ENCODE measurements around the gene CENPB.
A peak's percentile ranks its signal among the peaks of the same experiment; 100 is the strongest.

CENPB gene

DNA sequence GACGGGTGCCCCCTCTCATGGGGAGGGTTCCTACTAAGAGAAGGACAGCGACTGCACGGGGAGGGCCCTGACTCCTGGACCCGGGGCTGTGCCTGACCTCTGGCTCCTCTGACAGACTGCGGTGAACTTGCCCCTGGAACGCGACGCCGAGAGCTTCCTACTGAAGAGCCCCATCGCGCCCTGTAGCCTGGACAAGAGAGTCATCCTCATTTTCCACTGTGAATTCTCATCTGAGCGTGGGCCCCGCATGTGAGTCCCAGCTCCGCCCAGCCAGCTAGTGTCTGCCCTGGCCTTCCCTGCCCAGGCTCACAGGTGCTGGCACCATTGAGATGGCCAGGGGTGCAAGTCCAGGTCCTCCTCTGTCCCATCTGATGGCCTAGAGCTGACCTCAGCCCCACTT lies 16.7 kb upstream of the CENPB start:
- Histone ChIP-seq H3K36me3 (ENCODE audit: insufficient read depth, low read length) (peaks cover 79% of the 10 kb centered on the region), H3K27ac (no peak overlapping the region), H3K9ac (ENCODE audit: insufficient read length) (no peak overlapping the region), H3K4me3 (no peak overlapping the region), H3K9me3 (ENCODE audit: low read depth, low read length) (no peaks in the 10 kb centered on the region)
- TF ChIP-seq FOXP2 (optimal IDR thresholded peaks at IDR 0.05; ENCODE audit: control extremely low read depth, extremely low read length, insufficient read depth) (no peak), POLR2AphosphoS5 (IDR thresholded peaks at IDR 0.05; ENCODE audit: borderline replicate concordance, low read depth, low read length) (no peak), EZH2 (IDR thresholded peaks at IDR 0.05) (no peak)
- DNase-seq (ENCODE audit: low read depth, low spot score) = no peak

DNA sequence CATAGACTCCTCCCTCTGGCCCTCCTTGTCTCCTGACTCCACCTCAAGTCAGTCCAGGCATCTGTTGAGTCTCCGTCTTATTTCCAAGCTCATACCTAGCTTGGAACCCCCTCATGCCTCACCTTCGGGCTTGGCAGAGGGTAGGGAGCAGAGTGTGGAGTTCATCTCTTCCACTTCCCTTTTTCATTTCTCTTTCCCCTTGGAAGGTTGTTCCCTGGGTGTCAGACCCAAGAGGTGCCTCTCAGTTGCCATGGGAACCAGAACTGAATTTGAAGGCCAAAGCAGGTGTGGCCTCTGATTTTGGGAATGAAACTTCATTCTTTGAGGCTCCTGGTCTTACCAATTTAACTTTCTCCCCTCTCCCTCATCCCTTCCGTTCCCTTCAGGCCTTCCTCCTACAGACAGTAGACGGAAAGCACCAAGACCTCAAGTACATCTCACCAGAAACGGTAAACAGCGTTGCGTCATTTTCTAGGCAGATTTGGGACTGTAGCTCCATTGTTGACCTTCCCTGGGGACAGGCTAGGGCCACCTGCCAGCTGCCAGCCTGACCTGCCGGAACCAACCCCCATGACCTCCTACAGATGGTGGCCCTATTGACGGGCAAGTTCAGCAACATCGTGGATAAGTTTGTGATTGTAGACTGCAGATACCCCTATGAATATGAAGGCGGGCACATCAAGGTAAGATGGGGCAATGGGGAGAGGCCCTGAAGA lies 16.1 kb upstream of the CENPB start:
- Histone ChIP-seq H3K36me3 (ENCODE audit: insufficient read depth, low read length) (peaks cover 83% of the 10 kb centered on the region), H3K9me3 (ENCODE audit: low read depth, low read length) (no peaks in the 10 kb centered on the region), H3K4me3 (no peak overlapping the region), H3K27ac (no peak overlapping the region), H3K9ac (ENCODE audit: insufficient read length) (no peak overlapping the region)
- no peak for TF ChIP-seq POLR2AphosphoS5 (IDR thresholded peaks at IDR 0.05; ENCODE audit: borderline replicate concordance, low read depth, low read length)
- no peak for TF ChIP-seq FOXP2 (optimal IDR thresholded peaks at IDR 0.05; ENCODE audit: control extremely low read depth, extremely low read length, insufficient read depth)
- no peak for TF ChIP-seq EZH2 (IDR thresholded peaks at IDR 0.05)
- no peak for DNase-seq (ENCODE audit: low read depth, low spot score)

DNA sequence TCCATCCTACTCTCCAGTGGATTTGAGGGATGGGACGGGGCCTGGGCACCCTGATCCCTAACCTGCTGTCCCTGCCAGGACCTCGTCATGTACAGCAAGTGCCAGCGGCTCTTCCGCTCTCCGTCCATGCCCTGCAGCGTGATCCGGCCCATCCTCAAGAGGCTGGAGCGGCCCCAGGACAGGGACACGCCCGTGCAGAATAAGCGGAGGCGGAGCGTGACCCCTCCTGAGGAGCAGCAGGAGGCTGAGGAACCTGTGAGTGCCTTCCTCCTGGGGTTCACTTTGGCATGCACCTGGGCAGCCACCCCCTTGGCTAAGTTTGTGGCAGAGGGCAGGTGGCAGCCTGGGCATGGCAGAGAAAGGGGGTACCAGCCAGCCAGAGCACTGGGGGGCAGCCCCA lies 15.3 kb upstream of the CENPB start:
- Histone ChIP-seq H3K9ac (ENCODE audit: insufficient read length) (no peak overlapping the region), H3K4me3 (no peak overlapping the region), H3K27ac (no peak overlapping the region), H3K36me3 (ENCODE audit: insufficient read depth, low read length) (peaks cover 85% of the 10 kb centered on the region), H3K9me3 (ENCODE audit: low read depth, low read length) (no peaks in the 10 kb centered on the region)
- DNase-seq (ENCODE audit: low read depth, low spot score) = no peak
- TF ChIP-seq EZH2 (IDR thresholded peaks at IDR 0.05) = no peak
- TF ChIP-seq POLR2AphosphoS5 (IDR thresholded peaks at IDR 0.05; ENCODE audit: borderline replicate concordance, low read depth, low read length) = no peak
- no peak for TF ChIP-seq FOXP2 (optimal IDR thresholded peaks at IDR 0.05; ENCODE audit: control extremely low read depth, extremely low read length, insufficient read depth)

DNA sequence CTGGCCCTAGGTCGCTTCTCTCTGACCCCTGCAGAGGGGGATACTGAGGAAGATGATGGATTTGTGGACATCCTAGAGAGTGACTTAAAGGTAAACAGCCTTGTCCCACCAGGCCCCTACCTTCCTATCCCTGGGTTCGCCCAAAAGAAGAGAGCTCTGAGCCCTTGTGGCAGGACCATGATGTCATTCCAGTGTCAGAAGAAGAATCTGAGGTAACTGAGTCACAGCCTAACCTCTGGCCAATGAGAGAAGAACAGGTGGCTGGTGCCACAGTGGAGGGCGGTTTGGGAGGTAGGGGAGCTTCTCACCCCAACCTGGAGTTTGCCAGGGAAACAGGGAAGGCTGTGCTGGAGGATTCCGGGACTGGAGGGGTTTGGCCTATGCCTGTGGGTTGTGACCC lies 14.8 kb upstream of the CENPB start:
- Histone ChIP-seq H3K36me3 (ENCODE audit: insufficient read depth, low read length) (peaks cover 83% of the 10 kb centered on the region), H3K9ac (ENCODE audit: insufficient read length) (no peak overlapping the region), H3K27ac (no peak overlapping the region), H3K9me3 (ENCODE audit: low read depth, low read length) (no peaks in the 10 kb centered on the region), H3K4me3 (no peak overlapping the region)
- no peak for TF ChIP-seq FOXP2 (optimal IDR thresholded peaks at IDR 0.05; ENCODE audit: control extremely low read depth, extremely low read length, insufficient read depth)
- no peak for TF ChIP-seq EZH2 (IDR thresholded peaks at IDR 0.05)
- TF ChIP-seq POLR2AphosphoS5 (IDR thresholded peaks at IDR 0.05; ENCODE audit: borderline replicate concordance, low read depth, low read length) = no peak
- DNase-seq (ENCODE audit: low read depth, low spot score) = no peak

DNA sequence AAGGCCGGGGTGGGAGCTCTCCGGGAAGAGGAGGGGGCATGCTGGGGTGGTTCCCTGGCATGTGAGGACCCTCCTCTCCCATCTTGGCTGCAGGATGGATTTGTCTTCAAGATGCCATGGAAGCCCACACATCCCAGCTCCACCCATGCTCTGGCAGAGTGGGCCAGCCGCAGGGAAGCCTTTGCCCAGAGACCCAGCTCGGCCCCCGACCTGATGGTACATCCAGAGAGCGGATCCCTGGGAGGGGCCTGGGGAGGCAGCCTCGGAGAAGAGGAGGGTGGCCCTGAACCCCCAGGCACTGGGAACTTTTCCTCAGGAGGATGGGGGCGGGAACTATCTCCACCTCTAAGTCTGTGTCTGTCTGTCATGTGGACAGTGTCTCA lies 14.3 kb upstream of the CENPB start:
- Histone ChIP-seq H3K9ac (ENCODE audit: insufficient read length) (no peak overlapping the region), H3K36me3 (ENCODE audit: insufficient read depth, low read length) (peaks cover 79% of the 10 kb centered on the region), H3K4me3 (no peak overlapping the region), H3K27ac (no peak overlapping the region), H3K9me3 (ENCODE audit: low read depth, low read length) (no peaks in the 10 kb centered on the region)
- no peak for TF ChIP-seq EZH2 (IDR thresholded peaks at IDR 0.05)
- TF ChIP-seq FOXP2 (optimal IDR thresholded peaks at IDR 0.05; ENCODE audit: control extremely low read depth, extremely low read length, insufficient read depth) = no peak
- TF ChIP-seq POLR2AphosphoS5 (IDR thresholded peaks at IDR 0.05; ENCODE audit: borderline replicate concordance, low read depth, low read length) = no peak
- no peak for DNase-seq (ENCODE audit: low read depth, low spot score)

DNA sequence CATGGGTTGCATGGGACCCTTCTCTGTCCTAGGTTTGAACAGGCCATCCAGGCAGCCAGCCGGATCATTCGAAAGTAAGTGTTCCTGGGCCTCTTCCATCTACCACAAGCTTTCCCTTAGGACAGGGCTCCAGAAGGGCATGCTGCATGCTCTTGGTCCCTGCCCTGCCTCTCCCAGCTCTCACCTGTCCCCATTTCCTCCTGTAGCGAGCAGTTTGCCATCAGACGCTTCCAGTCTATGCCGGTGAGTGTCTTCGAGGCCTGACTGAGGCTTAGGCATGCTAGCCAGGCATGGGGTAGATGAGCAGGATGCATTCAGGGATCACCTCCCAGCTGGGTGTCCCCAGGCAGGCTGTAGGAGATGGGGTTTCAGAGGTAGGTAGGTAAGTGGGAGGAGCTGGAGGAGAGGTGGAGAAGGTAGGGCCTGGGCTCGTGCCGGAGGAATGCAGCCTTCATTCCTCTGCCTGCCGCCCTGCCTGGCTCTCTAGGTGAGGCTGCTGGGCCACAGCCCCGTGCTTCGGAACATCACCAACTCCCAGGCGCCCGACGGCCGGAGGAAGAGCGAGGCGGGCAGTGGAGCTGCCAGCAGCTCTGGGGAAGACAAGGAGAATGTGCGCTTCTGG lies 13.8 kb upstream of the CENPB start:
- no peak overlapping the region for H3K9ac ChIP-seq (ENCODE audit: insufficient read length)
- TF ChIP-seq POLR2AphosphoS5 (IDR thresholded peaks at IDR 0.05; ENCODE audit: borderline replicate concordance, low read depth, low read length) = no peak
- TF ChIP-seq EZH2 (IDR thresholded peaks at IDR 0.05) = no peak
- no peak for TF ChIP-seq FOXP2 (optimal IDR thresholded peaks at IDR 0.05; ENCODE audit: control extremely low read depth, extremely low read length, insufficient read depth)
- H3K36me3 ChIP-seq (ENCODE audit: insufficient read depth, low read length) = peaks cover 74% of the 10 kb centered on the region
- DNase-seq (ENCODE audit: low read depth, low spot score) = no peak
- no peaks in the 10 kb centered on the region for H3K9me3 ChIP-seq (ENCODE audit: low read depth, low read length)
- no peak overlapping the region for H3K4me3 ChIP-seq
- H3K27ac ChIP-seq = peak overlapping the region; percentile 42; the same call in 1 of the 2 replicates

DNA sequence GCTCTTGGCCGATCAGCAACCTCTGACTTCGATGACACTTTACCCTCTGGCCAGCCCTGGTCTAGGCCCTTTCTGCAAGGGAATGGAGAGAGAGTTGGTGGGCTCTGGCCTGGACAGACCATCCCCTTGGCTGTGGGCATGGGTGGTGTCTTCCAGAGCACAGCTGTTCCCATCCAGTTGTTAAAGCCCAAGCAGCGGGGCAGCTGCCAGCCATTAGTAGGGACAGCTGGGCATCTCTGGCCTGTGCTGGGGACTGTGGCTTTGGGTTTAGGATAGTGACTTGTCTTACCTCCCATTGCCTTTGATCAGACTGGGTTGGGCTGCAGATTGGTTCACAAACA lies 12.3 kb upstream of the CENPB start:
- Histone ChIP-seq H3K27ac (peak overlapping the region; percentile 70), H3K36me3 (ENCODE audit: insufficient read depth, low read length) (peaks cover 59% of the 10 kb centered on the region), H3K9me3 (ENCODE audit: low read depth, low read length) (no peaks in the 10 kb centered on the region), H3K4me3 (peak overlapping the region; percentile 92), H3K9ac (ENCODE audit: insufficient read length) (peak overlapping the region; percentile 88)
- no peak for DNase-seq (ENCODE audit: low read depth, low spot score)
- TF ChIP-seq FOXP2 (optimal IDR thresholded peaks at IDR 0.05; ENCODE audit: control extremely low read depth, extremely low read length, insufficient read depth) (no peak), EZH2 (IDR thresholded peaks at IDR 0.05) (no peak), POLR2AphosphoS5 (IDR thresholded peaks at IDR 0.05; ENCODE audit: borderline replicate concordance, low read depth, low read length) (no peak; the same call in 1 of the 2 replicates)

DNA sequence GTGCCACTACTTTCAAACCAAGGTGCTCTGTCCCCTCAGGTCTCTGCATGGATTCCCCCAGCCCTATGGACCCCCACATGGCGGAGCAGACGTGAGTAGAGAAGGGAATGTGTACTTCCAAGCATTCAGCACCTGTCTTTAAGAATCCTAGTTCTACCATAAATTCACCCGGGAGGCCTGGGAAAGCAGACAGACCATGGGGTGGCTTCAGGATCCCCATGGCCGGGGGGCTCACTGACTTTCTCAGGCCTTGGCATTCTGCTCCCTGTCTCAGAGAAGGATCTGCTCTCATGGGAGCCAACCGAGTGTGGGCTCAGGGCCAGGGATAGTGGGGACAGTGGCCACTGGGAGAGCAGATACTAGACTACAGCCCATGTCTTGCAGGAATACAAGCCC lies 11.8 kb upstream of the CENPB start:
- Histone ChIP-seq H3K9me3 (ENCODE audit: low read depth, low read length) (no peaks in the 10 kb centered on the region), H3K9ac (ENCODE audit: insufficient read length) (peak overlapping the region; percentile 88), H3K36me3 (ENCODE audit: insufficient read depth, low read length) (peaks cover 54% of the 10 kb centered on the region)

More for the DNA sequence above, 11.8 kb upstream of the CENPB start:
- peak overlapping the region; percentile 70 for H3K27ac ChIP-seq
- H3K4me3 ChIP-seq = peak overlapping the region; percentile 92
- no peak for DNase-seq (ENCODE audit: low read depth, low spot score)
- TF ChIP-seq EZH2 (IDR thresholded peaks at IDR 0.05) (no peak), FOXP2 (optimal IDR thresholded peaks at IDR 0.05; ENCODE audit: control extremely low read depth, extremely low read length, insufficient read depth) (no peak), POLR2AphosphoS5 (IDR thresholded peaks at IDR 0.05; ENCODE audit: borderline replicate concordance, low read depth, low read length) (no peak)
